PC-9 (cell line): ENCODE data around the gene LCLAT1. TPM values are rescaled to one million over a fixed set of nuclear protein-coding genes. Genes with fewer than 3 reads are reported as not detected.

Experiments
- BruUV-seq: library from RNA; stranded (reverse); fragments of 400-500 nt; replicated peaks from 2 replicates; lab custom pipeline; 2021; lab: Mats Ljungman, UMichigan
- CTCF ChIA-PET: fragments of 300-600 bp; sonication (Branson Sonifier 250); formaldehyde crosslinking; loops from one replicate; lab custom pipeline; 2022; ENCODE audit warnings: antibody characterized with exemption; lab: Charles Lee
- POLR2A ChIA-PET: fragments of 300-600 bp; sonication (Branson Sonifier 250); formaldehyde crosslinking; loops from one replicate; lab custom pipeline; 2022; ENCODE audit warnings: antibody characterized with exemption; ENCODE audit not compliant: unreplicated experiment; lab: Charles Lee
- DNase-seq, 2 experiments: peaks; one replicate each; pipeline versions ENCODE4 v3.0.0 to v3.0.0-alpha.2; 2015 to 2022; ENCODE audit warnings: mixed read lengths in 1 of 2
- H2AFZ ChIP-seq: fragments of 200-600 bp; sonication (generic); 2 replicates; pipeline ENCODE4 v1.8.1; 2017; ENCODE audit warnings: antibody characterized with exemption
- H3F3A ChIP-seq: fragments of 200-600 bp; sonication (generic); 2 replicates; pipeline ENCODE4 v1.8.1; 2017; ENCODE audit warnings: antibody characterized with exemption, mild to moderate bottlenecking, low read depth; ENCODE audit not compliant: insufficient read depth
- H3K27ac ChIP-seq: fragments of 200-600 bp; sonication (generic); 2 replicates; pipeline ENCODE4 v1.6.1; 2016; ENCODE audit warnings: mixed run types
- H3K27me3 ChIP-seq: fragments of 200-600 bp; sonication (generic); 2 replicates; pipeline ENCODE4 v1.6.1; 2016; ENCODE audit warnings: low read depth, mixed run types; ENCODE audit not compliant: insufficient read depth
- H3K36me3 ChIP-seq: fragments of 200-600 bp; sonication (generic); 2 replicates; pipeline ENCODE4 v1.6.1; 2016; ENCODE audit warnings: low read depth, mixed run types
- H3K4me1 ChIP-seq: fragments of 200-600 bp; sonication (generic); replicated peaks from 2 replicates; pipeline ENCODE4 v1.6.1; 2016; ENCODE audit warnings: mixed run types; ENCODE audit not compliant: insufficient read depth
- H3K4me2 ChIP-seq: fragments of 200-600 bp; sonication (generic); 2 replicates; pipeline ENCODE4 v1.6.1; 2017; ENCODE audit warnings: mixed run types
- H3K4me3 ChIP-seq: fragments of 200-600 bp; sonication (generic); 2 replicates; pipeline ENCODE4 v1.6.1; 2016; ENCODE audit warnings: mixed run types
- H3K79me2 ChIP-seq: fragments of 200-600 bp; sonication (generic); 2 replicates; pipeline ENCODE4 v1.6.1; 2017; ENCODE audit warnings: low read depth, mixed run types
- H3K9me2 ChIP-seq: fragments of 200-600 bp; sonication (generic); 2 replicates; pipeline ENCODE4 v1.8.1; 2017; ENCODE audit warnings: mild to moderate bottlenecking; ENCODE audit not compliant: insufficient read depth
- H3K9me3 ChIP-seq: fragments of 200-600 bp; sonication (generic); 2 replicates; pipeline ENCODE4 v1.8.1; 2016; ENCODE audit warnings: low read depth; ENCODE audit not compliant: insufficient read depth
- H4K20me1 ChIP-seq: fragments of 200-600 bp; sonication (generic); 2 replicates; pipeline ENCODE4 v1.8.1; 2017; ENCODE audit not compliant: insufficient read depth
- EZH2 ChIP-seq: fragments of 200-600 bp; sonication (generic); IDR thresholded peaks from 2 replicates; pipeline ENCODE4 v1.8.0; 2017; ENCODE audit warnings: antibody characterized with exemption, low read depth
- intact Hi-C: fragments of 100-400 bp; cut with micrococcal nuclease; formaldehyde crosslinking; loops from one replicate; pipeline ENCODE4 v1.10.0; 2022; ENCODE audit not compliant: unreplicated experiment
- total RNA-seq: library from RNA; stranded (reverse); gene quantifications from 2 replicates; pipeline ENCODE4 v1.2.3, GENCODE V29; 2021
- TF ChIP-seq, protein P1 (sequence below): fragments of 200-600 bp; sonication (generic); conservative IDR thresholded peaks from 2 replicates; pipeline ENCODE4 v1.6.1; 2017; ENCODE audit warnings: mixed run types, antibody characterized with exemption, mild to moderate bottlenecking, moderate library complexity

LCLAT1 gene
- total RNA-seq, 1 experiment from 2014 or later, result 35.7 TPM

DNA sequence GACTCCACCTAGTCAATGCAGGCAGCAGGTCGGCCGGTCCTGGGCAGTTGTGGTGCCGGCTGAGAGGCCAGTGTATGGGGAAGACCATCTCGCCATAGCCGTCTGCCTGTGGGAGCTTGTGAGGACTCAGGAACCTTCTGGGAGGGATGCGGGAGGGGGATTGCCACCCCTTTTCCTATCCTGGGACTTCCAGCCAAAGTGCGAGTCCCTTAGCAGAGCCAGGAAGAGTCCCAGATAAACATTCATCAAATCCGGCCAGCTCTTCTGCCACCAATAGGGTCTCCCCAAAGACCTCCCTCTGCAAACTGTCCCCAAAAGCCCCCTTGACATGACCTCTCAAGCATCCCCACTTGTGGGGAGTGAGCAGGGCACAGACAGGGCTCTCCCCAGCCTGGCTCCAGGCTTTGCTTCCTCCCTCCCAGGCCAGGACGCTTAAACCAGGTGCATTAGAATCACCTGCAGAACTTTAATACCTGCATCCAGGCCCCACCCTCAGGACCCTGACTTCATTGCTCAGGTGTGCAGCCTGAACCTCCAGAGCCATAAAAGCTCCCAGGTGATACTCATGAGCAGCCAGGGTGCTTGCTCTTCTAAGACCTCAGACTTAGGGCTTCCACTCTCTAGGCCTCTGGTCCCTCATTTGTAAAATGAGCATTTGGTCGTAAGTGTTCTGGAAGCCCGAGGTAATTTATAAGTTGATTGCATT lies 200.9 kb downstream of the LCLAT1 start:
- Histone ChIP-seq H3K4me3 (no peak overlapping the region), H3K4me2 (no peak overlapping the region), H3F3A (no peaks in the 10 kb centered on the region), H3K9me3 (no peaks in the 10 kb centered on the region), H3K4me1 (no peaks in the 10 kb centered on the region), H3K27ac (no peak overlapping the region), H4K20me1 (no peaks in the 10 kb centered on the region), H3K27me3 (no peaks in the 10 kb centered on the region), H2AFZ (no peak overlapping the region), H3K9me2 (no peaks in the 10 kb centered on the region), H3K79me2 (no peaks in the 10 kb centered on the region), H3K36me3 (no peaks in the 10 kb centered on the region)
- no peak for DNase-seq
- ChIA-PET CTCF (no interaction called here), POLR2A (no interaction called here)
- intact Hi-C loops, result no loop called here
- TF ChIP-seq EZH2, result no peak
- TF ChIP-seq, protein P1, sequence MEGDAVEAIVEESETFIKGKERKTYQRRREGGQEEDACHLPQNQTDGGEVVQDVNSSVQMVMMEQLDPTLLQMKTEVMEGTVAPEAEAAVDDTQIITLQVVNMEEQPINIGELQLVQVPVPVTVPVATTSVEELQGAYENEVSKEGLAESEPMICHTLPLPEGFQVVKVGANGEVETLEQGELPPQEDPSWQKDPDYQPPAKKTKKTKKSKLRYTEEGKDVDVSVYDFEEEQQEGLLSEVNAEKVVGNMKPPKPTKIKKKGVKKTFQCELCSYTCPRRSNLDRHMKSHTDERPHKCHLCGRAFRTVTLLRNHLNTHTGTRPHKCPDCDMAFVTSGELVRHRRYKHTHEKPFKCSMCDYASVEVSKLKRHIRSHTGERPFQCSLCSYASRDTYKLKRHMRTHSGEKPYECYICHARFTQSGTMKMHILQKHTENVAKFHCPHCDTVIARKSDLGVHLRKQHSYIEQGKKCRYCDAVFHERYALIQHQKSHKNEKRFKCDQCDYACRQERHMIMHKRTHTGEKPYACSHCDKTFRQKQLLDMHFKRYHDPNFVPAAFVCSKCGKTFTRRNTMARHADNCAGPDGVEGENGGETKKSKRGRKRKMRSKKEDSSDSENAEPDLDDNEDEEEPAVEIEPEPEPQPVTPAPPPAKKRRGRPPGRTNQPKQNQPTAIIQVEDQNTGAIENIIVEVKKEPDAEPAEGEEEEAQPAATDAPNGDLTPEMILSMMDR, result no peak
- BruUV-seq, result no TSS peak

DNA sequence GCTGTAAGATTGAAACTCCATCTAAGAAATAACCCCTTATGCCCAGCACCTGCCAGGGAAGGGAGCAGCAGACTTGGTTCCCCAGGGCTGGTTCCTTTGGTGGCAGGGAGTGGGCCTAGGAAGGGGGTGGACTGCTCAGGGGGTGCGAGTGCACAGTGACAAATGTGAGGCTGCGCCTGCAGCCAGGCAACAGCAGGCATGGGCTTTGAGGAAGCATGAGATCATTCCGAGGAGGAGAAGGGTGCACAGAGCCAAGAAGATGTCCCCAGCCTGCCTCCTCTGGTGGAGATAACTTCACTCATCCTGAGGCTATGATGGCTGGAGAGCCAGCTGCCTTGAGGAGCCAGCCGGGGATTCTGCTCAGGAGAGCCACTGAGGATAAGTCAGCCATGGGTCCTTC lies 202.2 kb downstream of the LCLAT1 start:
- Histone ChIP-seq H3F3A (no peaks in the 10 kb centered on the region), H3K9me3 (no peaks in the 10 kb centered on the region), H3K4me3 (no peak overlapping the region), H3K79me2 (no peaks in the 10 kb centered on the region), H2AFZ (no peak overlapping the region), H3K27me3 (no peaks in the 10 kb centered on the region), H3K36me3 (no peaks in the 10 kb centered on the region), H3K27ac (no peak overlapping the region), H4K20me1 (no peaks in the 10 kb centered on the region), H3K9me2 (no peaks in the 10 kb centered on the region), H3K4me1 (no peaks in the 10 kb centered on the region), H3K4me2 (no peak overlapping the region)
- CTCF ChIA-PET, result no interaction called here
- no peak for DNase-seq
- no peak for TF ChIP-seq EZH2
- TF ChIP-seq, protein P1, result no peak
- POLR2A ChIA-PET, result no interaction called here
- intact Hi-C loops, result no loop called here
- BruUV-seq, result no TSS peak

DNA sequence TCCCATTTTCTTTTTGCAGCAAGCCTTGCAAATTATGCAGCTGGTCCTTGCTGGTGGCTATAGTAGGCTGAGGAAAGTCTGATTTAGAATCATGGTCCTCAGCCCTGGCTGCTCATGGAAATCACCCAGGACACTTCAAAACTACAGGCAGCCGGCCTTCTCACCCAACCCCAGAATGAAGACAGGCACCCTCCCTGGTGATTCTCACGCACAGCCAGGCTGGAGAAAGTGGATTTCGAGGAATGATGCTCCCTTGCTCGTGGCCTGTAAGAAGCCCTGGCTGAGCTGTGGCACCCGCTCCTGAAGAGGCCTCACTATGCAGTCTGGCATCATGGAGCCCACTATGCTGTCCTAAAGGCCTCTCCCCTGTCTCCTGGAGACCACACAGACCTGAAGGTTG lies 202.8 kb downstream of the LCLAT1 start:
- H3K9me3 ChIP-seq, result no peaks in the 10 kb centered on the region
- intact Hi-C loops, result no loop called here
- H2AFZ ChIP-seq, result no peak overlapping the region
- H3K27ac ChIP-seq, result no peak overlapping the region
- no peaks in the 10 kb centered on the region for H3K4me1 ChIP-seq
- H3K4me3 ChIP-seq, result no peak overlapping the region
- ChIA-PET POLR2A (no interaction called here), CTCF (no interaction called here)
- BruUV-seq, result no TSS peak
- no peak overlapping the region for H3K4me2 ChIP-seq
- DNase-seq, result no peak
- H3K79me2 ChIP-seq, result no peaks in the 10 kb centered on the region
- H3K36me3 ChIP-seq, result no peaks in the 10 kb centered on the region
- no peak for TF ChIP-seq EZH2
- TF ChIP-seq, protein P1, result no peak
- H4K20me1 ChIP-seq, result no peaks in the 10 kb centered on the region
- no peaks in the 10 kb centered on the region for H3F3A ChIP-seq
- no peaks in the 10 kb centered on the region for H3K27me3 ChIP-seq
- no peaks in the 10 kb centered on the region for H3K9me2 ChIP-seq
